Lower leg skin (tissue), 3 donors: ENCODE data around the gene LIMD2.

Source experiments
- CTCF ChIP-seq, 3 donors: fragments of 450-650 bp; IDR thresholded peaks; one replicate each; pipeline ENCODE4 v1.5.1; 2016; ENCODE audit warnings: antibody characterized with exemption in 3 of 3, mild to moderate bottlenecking in 3 of 3, moderate library complexity in 2 of 3
- POLR2A ChIP-seq, 2 donors: fragments of 450-650 bp; IDR thresholded peaks; one replicate each; pipeline ENCODE4 v1.6.1; 2016 to 2017; ENCODE audit warnings: antibody characterized with exemption in 2 of 2, mild to moderate bottlenecking in 1 of 2, moderate library complexity in 1 of 2

- TF ChIP-seq CTCF (IDR thresholded peaks at IDR 0.05) (no peak), POLR2A (IDR thresholded peaks at IDR 0.05) (no peak)
Measured at GRCh38 chr17:63718988-63719387, 19.1 kb upstream of the LIMD2 start.
